NOMO-1 treated with DMSO at 0.1 percent for 48 hours (cell line): ENCODE data around the gene ARL15.

Experiments used
- DNase-seq: peaks from one replicate; lab custom pipeline; 2025; ENCODE audit not compliant: unreplicated experiment; lab: John Stamatoyannopoulos, UW

Gene ARL15

DNA sequence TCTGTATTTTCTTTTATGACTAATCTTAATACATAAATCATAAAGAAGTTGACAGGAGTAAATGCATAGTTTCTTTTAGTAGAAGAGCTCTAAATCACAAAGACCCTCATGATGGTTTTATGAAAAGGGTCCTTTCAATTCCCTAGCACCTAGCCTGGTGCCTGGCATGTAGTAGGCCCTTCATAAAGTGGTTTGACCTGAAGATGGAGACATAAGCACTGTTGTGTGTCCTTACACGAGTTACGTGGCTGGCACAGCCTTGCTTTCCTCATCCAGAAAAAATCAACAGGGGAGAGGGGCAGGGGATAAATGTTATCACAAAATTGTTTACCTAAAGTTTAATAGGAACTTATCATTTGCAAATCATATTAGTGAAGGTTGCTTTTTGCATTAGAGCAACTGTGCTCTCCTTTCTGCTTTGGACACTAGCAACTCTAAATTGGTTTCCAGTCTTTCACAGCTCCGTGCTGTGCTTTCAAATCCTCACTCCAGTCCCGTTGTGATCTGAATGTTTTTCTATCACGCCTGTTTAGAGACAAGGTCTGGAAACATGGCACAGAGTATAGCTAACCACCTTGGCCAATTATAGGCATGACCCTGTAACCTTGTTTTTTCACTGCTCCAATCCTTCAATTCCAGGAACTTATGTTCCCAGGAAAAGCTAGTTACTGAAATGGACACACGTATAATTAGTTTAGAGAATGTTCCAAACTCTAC lies 55.7 kb downstream of the ARL15 start:
- no peak for DNase-seq

DNA sequence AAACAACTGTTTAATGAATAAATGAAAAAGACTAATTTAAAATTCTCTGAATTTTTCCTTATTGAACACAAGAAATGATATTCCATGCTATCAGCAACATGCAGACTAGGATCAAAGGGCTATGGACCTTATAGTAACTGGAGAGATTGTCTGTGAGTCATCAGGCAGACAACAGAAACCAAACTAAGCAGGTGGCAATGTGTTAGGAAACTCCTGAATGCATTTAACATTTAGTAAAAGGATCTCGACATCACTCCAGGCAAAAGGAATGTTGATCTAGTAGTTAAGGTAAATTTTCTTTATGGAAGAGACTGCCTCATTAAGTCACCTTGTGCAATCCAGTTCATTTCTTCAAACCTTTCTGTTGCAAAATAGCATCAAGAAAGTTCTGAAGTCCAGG lies 58.4 kb downstream of the ARL15 start:
- no peak for DNase-seq

DNA sequence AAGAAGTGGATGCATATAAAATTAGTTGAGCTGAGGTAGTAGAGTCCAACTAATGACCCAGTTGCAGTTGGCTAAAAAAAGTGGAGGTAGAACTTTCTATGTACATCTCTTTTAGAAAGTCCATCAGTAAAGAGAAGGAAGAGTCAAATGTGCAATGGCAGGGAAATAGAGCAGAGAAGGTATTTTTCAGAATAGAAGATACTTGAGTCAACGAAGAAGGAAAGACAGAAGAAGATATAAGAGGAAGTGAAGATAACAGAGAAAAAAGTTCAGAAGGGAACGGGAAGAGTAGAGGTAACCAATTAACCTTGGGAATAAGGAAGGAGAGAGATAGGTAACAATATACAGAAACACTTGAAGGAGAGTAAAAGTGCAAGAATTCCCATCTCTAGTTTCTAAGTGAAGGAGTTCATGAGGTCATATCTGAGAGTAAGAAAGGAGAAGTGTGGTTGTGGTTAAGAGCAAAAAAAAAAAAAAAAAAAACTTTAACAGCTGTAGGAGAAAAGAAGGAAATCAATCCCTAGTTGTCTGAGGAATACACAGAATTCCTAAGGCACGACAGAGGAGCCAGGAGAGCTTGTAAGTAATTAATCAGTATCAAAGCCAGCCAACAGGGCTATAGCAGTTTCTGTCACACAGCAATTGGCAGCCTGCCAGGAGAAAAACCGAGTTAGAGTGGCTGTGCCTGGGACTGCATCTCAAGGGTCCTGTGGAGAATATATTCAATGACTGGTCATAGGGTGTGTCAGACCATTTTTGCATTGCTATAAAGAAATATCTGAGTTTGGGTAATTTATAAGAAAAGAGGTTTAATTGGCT lies 61.0 kb downstream of the ARL15 start:
- peak; percentile 70 for DNase-seq

DNA sequence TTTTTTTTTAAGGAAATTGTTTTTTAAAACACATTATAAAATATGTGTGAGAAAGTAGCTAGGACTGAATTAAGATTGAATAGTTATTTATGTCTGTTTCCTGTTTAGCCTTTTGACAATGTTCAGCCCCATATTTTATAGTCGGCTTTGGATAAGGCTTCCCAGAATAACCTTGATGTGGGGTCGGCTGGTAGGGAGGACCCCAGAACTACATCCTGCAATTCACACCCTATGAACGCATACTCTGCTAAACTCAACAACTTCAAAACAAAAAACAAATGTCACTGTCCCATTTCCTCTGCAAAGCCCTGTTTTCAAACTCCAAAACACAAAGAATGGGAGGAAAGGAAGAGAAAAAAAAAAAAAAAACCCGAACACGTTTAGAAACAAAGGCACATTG lies 63.1 kb downstream of the ARL15 start:
- DNase-seq = no peak

DNA sequence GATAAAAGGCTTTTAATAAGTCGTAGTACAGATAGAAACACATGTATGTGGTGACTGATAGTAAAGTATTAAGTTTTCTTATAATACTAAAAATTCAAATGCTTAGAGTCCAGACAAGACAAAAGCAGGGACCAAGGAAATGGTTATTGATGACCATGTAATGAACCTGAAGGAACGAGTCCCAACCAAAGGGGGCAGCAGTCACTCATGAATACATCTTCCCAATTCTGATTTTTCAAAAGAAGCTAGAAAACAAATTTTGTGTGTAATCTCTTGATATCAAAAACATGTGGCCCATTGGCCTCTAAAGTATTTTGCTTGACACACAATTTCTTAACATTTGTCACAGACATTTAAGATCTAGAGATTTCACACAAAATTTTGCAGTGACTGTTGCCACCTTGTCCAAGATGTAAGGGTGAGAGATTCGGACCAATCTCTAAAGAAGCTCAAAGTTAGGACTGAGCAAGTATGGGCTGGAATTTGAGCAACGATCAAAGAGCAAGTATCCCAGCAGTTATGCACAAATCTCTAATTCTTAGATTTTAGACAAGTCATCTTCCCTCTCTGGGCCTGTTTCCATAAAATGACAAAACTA lies 66.8 kb downstream of the ARL15 start:
- DNase-seq = no peak

DNA sequence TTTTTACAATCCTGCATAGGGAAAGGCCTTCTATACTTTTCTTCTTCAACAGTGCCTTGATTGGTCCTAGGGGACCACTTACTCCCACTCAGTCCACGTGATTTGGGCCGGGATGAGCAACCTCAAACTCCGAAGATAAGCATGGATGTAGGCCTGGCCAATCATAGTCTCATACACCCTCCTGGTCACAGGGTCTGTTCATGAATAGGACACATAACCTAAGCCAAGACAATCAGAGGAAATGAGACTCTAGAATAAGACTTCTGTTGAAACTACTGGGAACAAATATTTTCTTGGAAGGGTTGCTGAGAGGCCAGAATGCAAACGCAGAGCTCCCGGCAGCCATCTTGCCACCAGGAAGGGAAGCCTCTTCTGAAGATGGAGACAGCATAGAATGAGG lies 68.1 kb downstream of the ARL15 start:
- DNase-seq = no peak

DNA sequence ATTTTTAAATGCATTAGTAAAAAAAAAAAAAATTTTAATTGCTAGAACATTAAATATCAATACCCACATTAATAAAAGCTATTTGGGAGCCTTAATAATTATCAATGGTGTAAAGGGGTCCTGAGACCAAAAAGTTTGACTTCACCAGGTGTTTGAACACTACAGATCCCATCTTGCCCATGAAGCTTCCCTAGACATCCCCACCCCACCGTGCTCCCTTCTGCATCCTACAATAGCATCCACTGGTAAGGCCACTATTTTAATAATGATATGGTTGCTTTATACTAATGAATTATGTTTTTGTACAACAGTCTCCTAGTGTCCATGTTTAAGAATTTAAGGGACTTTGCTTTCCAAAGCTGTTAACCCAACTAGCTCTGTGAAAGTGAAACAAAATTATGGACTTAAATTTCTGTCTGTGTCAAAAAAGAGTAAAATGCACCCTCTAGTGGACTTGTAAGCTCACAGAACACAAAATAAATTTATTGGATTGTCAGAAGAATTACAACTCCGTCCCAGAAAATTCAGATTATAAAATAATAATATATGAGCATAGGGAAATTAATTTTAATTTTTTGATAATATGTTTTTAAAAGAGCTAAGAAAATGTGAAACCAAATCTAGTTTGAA lies 76.0 kb downstream of the ARL15 start:
- peak; percentile 54 for DNase-seq

DNA sequence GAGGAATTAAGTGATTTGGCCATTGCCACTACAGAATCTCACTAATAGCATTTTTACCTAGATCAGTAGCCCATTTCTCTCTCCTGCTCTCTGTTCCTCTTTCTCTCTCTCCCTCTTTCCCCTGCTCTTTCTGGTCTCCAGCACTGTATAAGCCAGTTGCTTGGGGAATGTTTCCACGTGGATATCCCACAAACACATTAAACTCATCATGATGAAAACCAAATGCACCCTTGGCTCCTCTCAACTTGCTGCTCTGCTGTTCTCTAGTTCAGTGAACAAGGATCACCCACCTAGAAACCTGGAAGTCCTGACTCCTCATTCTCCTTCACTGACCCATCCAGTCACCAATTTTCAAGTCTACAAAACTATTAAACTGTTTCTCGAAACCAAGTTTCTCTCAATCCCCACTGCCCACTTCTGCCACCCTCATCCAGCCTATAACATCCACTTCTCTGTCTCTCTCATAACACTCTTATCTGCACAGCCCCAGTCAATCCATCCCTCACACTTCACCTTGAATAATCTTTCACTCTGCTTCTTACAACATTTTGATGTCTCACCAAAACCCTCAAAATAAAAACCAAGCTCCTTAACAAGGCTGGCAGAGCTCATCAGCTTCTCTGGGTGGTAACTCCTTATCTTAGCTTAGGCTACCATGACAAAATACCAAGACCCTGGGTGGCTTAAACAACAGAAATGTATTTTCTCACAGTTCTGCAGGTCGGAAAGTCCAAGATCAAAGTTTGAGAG lies 79.3 kb downstream of the ARL15 start:
- DNase-seq = no peak

DNA sequence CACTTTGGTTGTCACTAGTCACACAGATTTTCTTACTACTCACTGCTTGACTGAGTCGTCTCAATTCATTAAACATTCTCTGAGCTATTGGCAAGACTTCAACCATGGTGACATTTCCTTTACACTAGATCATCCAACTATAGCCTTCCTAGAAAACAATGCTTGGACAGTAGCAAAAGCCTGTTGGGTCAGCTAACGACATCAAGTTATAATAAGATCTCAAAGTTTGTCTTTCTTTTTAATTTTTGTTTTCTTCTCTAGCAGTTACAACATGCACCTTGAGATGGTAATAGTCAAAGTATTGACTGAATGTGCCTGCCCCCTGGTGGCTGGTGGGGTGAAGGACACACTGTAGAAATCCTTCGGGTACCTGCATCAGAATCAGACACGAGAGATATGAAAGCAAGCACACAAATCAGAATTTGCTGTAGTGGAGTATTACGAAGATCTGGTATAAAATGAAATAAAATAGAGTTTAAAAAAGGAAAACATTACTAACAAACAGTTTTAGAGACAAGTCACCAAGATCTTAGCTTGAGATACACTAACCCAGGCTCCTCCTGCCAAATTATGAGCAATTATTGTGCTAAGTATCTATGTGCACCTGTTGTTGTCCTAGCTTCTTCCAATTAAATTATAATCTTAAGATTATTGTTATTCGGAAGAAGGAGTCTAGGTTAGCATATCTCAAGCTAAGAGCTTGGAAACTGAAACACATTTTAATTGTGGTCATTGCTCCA lies 81.2 kb downstream of the ARL15 start:
- DNase-seq = peak; percentile 31

DNA sequence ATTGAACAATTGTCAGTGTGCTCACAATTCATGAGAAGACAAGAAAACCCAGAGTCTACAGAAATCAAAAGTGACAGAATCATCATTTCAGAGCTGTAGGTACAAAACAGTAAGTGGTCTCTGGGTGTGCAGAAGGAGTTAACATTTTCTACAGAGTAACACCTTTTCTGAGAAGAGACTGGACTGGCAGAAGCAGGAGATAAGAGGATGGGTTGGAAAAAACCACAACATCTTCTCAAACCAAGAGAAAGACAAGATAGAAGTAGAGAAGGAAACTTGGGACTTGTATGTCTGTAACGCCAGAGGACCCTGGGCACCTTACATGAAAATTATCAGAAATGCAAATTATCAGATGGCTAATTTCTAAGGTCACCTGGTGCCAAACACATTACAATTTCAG lies 82.6 kb downstream of the ARL15 start:
- no peak for DNase-seq

DNA sequence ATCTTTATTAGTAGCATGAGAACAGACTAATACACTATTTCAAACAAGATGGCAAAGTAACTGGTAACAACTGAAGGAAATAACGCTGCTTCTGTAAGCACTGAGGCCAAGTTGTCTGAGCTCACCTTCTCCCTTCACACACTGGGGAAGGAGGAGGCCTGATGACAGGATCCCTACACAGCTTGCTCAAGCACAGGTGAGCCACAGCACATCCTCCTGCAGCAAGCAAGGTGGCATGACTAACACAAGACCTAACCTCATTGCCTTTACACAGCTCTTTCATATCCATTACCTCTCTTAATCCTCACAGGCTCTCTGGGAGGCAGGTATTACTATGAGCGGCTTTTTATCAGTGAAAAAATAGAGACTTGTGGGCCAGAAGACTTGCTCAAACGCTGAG lies 83.3 kb downstream of the ARL15 start:
- no peak for DNase-seq

DNA sequence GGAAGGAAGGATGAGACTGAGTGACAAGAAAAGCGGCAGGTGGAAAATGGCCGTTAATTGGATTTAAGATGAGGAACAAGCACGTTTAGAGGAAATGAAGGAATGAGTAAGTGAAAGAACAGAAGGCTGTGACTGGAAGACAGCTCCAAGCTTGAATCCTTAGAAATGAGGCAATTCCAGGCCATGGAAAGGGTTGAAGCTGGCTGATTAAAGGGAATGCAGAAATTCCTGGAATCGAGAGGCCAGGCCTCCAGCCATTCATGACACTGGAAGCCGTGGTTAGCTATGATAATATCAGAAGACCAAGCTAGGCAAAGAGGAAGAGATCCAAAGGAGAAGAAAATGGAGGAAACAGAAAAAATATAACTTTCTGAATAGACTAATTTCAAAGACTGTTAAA lies 84.2 kb downstream of the ARL15 start:
- DNase-seq = no peak

DNA sequence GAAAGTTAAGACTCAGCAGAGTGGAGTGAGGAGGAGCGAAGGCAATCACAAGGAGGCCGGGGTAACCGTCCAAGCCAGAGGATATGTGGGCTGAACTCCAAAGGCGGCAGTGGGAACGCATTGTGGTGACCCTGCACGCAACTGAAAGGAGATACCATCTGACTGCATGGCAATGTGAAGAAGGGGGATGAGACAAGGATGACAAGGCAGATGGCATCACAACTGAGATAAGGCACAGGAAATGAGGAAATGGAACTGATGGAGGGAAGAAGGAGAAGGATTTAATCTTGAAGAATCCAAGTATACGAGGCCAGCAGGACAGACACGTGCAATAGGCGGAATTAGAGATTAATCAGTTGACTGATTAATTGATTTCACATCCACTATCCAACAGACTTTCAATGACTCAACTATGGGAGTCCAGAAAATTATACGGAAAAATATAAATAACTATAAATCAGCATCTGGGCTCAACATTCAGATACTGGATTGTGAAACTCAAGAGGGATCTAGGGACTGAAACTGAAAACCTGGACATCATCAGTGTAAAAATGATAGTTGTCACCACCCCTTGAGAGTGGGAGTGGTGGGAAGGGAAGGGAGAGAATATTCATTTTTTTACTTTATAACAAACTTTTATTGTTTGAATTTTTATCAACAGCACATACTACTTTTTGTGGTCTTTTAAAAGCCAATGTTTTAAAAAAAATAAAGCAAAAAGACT lies 86.1 kb downstream of the ARL15 start:
- no peak for DNase-seq

DNA sequence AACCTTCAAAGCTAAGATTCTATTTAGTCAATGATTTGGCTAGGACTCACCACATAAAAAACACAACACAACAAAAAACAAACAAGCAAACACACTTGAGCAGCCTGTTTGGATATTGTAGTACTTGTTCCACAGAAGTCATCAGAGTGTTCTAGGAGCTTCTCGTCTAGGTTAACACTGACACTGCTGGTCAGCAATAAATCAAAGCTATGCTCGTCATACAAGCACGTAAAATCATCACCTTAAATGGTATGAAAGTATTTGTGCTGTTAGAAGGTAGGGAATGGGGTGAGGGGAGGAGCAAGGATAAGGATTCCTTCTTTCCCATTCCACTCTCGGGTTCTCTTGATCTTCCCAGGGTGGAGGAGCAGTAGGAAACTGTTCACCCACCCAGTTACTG lies 88.0 kb downstream of the ARL15 start:
- DNase-seq = no peak

DNA sequence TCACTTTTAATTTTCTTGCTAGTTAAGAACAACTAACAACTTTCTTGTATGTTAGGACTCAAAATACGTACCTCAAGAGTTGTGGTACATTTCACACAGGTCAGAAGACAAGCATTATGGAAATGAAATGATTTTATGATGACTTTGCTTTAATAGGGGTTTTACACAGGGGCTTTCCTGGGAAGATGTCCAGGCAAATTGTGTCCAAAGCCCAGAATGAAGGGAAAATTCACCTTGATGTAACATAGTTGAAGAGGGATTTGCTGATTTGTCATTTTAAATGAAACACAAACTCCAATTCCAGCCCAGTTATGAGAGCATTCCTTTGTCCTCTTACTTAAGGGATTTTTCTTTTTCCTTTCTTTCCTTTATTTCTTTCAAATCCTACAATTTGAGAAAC lies 89.2 kb downstream of the ARL15 start:
- no peak for DNase-seq

DNA sequence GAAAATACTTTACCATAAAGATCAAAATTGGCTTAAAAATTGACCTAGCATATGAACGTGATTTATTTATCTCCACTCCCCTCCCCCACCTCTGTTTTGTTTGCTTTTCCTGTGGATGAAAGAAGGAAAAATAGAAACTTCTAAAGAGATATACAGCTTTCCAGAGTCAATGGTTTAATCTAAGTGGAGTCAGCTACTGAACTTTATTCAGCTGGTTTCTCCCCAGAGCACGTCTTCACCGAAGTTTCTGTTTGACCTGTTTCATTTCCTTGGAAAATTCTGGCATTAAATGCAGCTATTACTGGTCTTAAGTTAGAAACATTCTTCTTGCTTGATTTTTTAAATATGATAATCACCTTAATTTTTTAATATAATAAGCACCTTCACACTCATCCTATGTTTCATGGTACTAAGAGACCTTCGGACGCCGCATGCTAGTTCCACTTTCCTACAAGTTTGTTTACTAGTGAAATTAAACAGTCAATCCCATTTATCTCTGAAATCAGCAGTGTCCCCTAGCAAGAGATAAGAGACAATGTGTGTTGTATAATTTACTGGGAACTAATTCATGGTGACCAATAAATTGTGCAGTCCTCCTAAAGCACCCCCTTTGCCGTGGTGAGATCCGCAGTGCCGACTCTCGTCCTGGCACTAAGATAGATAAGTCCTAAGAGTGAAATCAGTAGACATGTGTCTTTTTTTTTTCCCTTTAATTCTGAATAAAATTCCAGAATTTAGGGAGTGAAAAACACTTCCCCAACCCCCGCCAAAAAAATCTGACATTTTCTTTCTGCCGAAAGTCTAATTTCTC lies 89.9 kb downstream of the ARL15 start:
- no peak for DNase-seq

DNA sequence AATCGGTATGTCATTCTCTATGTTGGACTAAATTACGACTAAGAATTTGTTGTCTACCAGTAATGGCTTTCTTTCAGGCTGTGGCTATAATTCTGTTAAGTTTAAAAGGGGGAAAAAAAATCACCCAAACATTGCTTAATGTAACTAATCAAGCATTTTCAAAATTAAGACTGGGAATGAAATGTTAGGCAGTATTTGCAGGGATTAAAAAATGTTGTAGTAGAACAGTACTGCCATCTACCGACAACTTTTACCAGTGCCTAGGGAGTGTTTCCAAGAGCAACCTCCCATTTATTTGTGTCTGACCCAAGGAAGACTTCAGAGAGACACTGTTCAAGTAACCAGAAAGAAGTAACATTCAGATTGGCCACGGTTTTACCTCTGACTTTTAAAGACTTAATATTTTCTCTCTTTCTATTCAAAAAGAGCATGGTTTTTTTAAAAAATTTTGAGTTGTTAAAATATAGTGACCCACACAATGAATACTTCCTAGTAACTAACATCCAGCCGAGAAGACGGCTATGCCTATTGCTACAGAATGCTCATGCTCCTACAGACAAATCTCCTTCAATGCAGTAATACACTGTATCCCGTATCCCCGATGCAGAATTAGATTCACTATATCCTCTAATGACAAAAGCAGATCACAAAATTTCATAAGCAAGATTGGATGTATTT lies 92.4 kb downstream of the ARL15 start:
- DNase-seq = peak; percentile 46

DNA sequence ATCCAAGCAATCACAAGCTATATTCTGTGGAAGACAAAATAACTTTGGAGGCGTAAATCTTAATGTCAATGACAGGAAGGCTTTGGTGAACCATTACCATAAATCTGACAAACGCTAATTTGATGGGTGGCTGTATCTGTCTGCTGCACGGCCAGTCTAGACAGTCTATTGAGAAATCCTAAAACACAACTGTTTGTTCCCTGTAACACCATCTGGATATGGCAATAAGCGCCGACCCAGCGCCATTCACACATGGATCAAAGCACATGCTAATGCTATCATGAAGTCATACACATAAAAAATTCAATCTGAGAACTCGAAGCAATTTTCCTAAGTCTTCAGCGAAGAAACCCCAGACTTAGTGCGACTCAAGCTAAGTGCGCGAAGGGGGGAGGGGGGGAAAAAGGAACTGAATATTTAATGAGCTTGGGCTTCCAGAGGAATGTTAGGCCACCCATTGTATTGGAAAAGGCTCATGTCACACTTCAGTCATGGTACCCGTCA lies 95.1 kb downstream of the ARL15 start:
- DNase-seq = peak; percentile 62
